GM19025 (cell line): ENCODE results near the gene LAMA5.
A peak's percentile ranks its signal among the peaks of the same experiment; 100 is the strongest.

Experiments used
- ATAC-seq: cut with Tn5 transposase; IDR thresholded peaks from one replicate; pipeline ENCODE4 v1.9.1; 2021; ENCODE audit warnings: mild to moderate bottlenecking, low read depth, moderate library complexity; ENCODE audit not compliant: unreplicated experiment

The LAMA5 gene, protein sequence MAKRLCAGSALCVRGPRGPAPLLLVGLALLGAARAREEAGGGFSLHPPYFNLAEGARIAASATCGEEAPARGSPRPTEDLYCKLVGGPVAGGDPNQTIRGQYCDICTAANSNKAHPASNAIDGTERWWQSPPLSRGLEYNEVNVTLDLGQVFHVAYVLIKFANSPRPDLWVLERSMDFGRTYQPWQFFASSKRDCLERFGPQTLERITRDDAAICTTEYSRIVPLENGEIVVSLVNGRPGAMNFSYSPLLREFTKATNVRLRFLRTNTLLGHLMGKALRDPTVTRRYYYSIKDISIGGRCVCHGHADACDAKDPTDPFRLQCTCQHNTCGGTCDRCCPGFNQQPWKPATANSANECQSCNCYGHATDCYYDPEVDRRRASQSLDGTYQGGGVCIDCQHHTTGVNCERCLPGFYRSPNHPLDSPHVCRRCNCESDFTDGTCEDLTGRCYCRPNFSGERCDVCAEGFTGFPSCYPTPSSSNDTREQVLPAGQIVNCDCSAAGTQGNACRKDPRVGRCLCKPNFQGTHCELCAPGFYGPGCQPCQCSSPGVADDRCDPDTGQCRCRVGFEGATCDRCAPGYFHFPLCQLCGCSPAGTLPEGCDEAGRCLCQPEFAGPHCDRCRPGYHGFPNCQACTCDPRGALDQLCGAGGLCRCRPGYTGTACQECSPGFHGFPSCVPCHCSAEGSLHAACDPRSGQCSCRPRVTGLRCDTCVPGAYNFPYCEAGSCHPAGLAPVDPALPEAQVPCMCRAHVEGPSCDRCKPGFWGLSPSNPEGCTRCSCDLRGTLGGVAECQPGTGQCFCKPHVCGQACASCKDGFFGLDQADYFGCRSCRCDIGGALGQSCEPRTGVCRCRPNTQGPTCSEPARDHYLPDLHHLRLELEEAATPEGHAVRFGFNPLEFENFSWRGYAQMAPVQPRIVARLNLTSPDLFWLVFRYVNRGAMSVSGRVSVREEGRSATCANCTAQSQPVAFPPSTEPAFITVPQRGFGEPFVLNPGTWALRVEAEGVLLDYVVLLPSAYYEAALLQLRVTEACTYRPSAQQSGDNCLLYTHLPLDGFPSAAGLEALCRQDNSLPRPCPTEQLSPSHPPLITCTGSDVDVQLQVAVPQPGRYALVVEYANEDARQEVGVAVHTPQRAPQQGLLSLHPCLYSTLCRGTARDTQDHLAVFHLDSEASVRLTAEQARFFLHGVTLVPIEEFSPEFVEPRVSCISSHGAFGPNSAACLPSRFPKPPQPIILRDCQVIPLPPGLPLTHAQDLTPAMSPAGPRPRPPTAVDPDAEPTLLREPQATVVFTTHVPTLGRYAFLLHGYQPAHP (N-terminal part only)

DNA sequence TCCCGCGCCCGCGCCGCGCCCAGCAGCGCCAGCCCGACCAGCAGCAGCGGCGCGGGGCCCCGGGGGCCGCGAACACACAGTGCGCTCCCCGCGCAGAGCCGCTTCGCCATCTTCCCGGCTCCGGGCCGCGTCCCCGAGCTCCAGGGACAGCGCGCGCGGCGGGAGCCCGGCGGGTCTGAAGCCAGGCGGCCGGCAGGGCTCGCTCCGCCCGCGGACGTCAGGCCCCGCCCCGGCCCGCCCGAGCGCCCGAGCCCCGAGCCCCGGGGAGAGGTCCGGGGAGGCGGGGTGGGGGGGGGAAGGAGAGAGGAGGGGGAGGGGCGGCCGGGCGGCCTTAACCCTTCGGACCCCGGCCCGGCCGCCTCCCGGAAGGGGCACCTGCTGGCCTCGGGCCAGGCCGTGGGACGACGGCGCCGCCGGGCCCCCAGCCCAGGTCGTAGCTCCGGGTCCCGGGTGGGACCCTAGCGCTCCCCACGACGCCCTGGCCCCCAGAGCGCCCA is at the start of gene LAMA5:
Gene LAMA5, minus strand, starts transcription at position 177 of the 497 bp plus-strand sequence. Its CDS starts 67 bp downstream, at position 110.
- ATAC-seq = no peak

- ATAC-seq = no peak
Observed at GRCh38 chr20:62415354-62416111, 48.4 kb upstream of the LAMA5 start.

DNA sequence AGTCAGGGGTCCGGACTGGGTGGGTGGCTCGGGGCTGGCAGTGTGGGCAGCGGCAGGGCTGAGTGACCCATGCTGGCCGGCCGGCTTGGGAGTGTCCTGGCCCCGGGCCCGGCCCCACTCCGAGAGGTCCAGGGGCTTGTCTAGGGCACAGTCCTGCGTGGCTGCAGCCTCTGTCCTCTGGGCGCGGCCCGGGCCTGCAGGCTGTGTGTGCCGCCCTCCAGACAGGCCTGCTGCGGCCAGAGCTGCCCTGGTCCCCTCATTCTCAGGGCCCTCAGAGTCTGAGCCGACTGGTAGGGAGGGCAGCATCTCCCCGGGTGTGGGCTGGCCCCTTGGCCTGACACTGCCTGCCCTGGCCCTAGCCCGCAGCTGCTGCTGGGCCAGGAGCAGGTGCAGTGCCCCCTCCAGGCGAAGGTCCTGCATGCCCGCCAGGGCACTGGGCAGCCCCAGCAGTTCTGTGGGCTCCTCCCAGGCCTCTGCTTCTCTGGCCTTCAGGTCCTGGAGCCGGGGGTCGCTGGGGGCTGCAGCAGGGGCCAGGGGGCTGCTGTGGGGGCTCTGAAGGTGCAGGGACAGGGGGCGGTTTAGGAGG is 46.9 kb upstream of the LAMA5 start:
- ATAC-seq = no peak

GRCh38 chr20:62413025-62413570 is 46.0 kb upstream of the LAMA5 start:
- ATAC-seq = no peak

DNA sequence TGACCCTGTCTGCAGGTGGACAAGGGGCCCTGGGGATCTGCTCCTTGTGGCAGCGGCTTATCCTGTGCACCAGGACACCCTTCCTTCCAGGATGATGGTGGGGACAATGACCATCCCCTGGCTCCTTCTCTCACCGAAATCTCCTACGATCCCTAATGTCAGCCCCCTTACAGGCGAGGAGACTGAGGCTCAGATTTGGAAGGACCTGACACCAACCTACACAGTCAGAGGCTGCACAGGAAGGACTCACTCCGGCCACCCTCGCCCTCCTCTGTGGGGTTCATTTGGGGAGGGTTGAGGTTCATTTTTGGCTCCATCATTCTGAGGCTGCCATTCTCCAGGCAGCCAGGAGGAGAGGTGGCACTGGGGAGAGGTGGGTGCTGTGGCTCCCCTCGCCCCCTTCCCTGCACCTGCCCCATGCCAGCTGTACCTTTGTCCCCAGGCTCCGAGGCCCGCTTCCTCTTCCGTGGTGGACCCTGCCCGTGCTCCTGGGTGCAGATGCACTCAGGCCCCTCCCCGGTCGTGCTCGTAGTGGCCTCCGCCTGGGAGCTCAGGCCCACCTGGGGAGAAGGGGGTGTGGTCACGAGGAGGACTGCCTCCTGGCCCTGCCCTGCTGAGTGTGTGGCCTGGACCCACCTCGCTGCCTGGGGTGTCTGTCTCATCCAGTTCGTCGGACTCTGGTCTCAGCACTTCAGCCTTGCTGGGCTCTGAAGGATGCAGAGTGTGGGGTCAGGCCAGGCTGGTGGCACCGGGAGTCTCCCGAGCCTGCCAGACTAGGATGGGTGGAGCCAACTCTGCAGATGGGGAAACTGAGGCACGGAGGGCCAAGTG is 45.3 kb upstream of the LAMA5 start:
- ATAC-seq = no peak

- no peak for ATAC-seq
Observed at GRCh38 chr20:62411479-62412193, 44.5 kb upstream of the LAMA5 start.

GRCh38 chr20:62410746-62411478 is 43.8 kb upstream of the LAMA5 start:
- no peak for ATAC-seq

DNA sequence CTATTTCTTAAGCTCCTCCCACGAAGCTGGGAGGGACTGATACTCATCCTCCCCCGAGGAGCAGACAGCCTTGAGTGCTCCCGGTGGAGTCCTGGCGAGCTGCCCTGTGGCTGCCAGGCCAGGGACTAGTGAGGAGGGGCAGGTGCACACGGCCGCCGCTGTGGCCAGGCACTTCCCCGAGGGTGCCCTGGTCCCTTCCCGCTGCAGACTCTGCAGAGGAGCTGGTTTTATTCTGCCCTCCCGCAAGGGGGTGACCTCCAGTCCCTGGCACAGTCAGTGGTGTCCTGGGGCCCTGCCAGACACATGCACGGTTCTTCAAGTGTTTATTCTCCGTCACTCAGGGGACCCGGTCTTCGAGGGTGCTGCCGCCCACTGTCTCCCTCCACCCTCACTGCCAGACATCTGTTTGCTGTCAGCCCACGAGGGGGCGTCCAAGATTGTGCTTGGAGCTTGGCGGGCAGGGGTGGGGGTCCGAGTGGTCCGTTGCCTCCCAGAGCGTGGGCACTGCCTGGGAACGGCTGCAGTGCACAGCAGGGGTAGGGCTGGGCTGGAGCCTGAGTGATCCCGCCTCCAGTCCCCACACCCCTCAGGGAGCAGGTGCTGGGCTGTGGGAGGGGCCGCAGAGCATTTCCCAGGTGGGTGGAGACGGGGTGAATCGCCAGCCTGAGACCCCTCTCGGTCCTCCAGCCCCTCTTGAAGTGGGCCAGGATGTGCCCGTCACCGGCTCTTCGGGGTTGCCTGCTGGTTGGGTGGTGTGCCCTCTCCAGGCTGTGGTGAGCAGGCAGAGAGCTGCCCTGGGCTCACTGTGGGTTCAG is 43.0 kb upstream of the LAMA5 start:
- no peak for ATAC-seq

- no peak for ATAC-seq
Observed at GRCh38 chr20:62409086-62409853, 42.2 kb upstream of the LAMA5 start.

DNA sequence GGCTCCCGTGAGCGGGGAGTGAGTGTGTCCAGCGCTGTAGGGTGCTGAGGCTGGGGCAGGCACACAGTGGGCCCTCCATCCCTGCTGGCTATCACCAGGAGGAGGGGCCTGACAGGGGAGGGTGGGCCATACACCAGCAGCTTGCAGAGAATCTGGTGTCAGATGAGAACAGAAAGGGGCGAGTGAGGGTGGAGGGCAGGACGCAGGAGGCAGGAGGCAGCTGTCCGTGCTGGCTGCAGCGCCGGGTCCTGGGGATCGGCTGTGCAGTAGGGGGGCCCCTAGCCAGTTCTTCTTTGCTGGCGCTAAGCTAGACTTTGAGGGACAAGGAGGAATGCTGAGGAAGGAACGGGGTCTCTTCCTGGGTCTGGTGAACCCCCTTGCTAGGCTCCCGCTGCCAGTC is 41.5 kb upstream of the LAMA5 start:
- no peak for ATAC-seq

DNA sequence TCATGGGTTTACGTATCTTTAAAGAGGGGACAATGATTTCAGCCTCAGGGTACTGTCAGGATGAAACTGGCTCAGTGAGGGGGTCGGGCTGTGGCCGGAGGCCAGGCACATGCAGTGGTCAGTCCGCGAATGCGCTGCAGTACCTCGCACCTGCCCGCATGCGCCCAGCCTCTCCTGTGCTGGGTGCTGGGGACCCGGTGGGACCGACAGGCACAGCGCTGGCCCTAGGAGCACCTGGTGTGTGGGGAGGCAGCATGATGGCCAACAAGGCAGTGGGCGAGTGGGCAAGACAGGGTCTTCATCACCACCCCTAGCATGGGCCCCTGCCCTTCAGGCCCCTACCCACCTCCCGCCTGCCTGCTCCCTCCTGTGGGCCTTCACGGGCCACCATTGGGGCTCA is 40.9 kb upstream of the LAMA5 start:
- ATAC-seq = no peak

- ATAC-seq = peak; percentile 93
Observed at GRCh38 chr20:62407221-62407992, 40.3 kb upstream of the LAMA5 start, which contains the start of gene CABLES2. TSS of gene CABLES2 (minus strand) at chr20:62407285. CDS start at chr20:62407276, 9 bp downstream.

DNA sequence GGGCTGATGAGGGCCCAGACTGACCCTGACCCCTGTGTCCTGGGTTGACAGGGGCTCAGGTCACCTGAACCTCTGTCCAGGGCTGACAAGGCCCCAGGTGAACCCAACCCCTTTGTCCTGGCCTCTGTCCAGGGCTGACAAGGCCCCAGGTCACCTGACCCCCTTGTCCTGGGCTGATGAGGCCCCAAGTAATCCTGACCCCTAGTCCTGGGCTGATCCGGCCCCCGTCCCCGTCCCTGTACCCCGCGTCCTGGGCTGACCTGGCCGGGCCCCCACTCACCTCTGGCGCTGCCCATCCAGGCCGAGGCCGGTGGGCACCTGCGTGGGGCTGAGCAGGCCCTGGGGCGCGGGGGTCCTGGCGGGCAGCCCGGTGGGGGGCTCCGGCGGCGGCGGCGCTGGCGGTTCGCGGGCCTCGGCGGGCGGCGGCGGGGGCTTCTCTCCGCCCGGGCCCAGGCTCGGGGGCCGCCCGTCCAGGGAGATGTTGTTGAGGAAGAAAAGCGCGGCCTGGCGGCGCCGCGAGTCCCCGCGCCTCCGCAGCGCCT is 39.6 kb upstream of the LAMA5 start:
- no peak for ATAC-seq

- ATAC-seq = no peak
Observed at GRCh38 chr20:62405981-62406513, 38.9 kb upstream of the LAMA5 start.
